ENCODE results near the gene PIP4K2A.
"Not testable (repeated sequence)": the region's sequence is repeated elsewhere in the genome, so short reads cannot be mapped to it uniquely, and the experiment has no call there.

PIP4K2A gene

DNA sequence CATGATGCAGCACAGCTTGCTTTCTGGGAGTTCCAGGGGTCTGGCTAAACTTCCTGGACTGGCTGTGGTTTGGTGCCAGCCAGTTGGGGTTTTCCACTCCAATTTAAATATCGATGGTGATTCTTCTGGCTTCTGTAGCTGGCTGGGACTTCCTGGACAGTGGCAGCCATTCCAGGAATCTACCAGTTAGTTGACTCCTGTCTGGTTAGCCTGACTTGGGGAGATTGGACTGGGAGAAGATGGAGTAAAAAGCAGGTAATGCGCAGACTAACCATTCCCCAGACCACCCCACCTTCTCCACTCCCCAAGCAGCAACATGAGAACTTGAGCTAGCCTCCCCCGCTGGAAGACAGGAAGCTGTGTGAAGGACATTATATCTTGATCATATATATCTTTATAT lies 6.3 kb upstream of the PIP4K2A start:
- TF ChIP-seq, protein P1, sequence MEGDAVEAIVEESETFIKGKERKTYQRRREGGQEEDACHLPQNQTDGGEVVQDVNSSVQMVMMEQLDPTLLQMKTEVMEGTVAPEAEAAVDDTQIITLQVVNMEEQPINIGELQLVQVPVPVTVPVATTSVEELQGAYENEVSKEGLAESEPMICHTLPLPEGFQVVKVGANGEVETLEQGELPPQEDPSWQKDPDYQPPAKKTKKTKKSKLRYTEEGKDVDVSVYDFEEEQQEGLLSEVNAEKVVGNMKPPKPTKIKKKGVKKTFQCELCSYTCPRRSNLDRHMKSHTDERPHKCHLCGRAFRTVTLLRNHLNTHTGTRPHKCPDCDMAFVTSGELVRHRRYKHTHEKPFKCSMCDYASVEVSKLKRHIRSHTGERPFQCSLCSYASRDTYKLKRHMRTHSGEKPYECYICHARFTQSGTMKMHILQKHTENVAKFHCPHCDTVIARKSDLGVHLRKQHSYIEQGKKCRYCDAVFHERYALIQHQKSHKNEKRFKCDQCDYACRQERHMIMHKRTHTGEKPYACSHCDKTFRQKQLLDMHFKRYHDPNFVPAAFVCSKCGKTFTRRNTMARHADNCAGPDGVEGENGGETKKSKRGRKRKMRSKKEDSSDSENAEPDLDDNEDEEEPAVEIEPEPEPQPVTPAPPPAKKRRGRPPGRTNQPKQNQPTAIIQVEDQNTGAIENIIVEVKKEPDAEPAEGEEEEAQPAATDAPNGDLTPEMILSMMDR (IDR thresholded peaks at IDR 0.05; ENCODE audit: low read depth, low read length, missing control alignments): no peak
- DNase-seq (ENCODE audit: low read depth): no peak
- no peak overlapping the region for H3K4me3 ChIP-seq (ENCODE audit: low read depth, low read length)

DNA sequence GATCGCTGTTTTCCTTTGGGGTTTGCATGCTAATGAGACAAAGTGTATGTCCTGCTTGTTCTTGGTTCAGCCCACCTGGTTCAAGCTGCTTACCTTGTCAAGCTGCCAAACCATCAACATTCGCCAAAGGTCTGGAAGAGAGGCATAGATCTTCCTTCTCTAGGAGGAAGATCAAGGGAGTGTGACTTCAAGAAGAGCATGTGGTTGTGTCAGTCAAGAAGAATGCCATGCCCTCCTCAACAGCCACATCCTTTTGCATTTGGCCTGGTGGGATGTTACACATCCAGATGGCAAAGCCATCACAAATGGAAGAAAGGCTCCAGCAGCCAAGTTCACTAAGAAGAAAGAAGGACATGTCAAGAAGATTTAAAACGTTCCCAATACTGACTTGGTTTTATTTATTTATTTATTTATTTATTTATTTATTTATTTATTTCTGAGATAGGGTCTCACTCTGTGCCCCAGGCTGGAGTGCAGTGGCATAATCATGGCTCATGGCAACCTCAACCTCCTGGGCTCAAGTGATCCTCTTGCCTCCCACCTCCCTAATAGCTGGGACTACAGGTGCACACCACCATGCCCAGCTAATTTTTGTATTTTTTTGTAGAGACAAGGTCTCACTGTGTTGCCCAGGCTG lies 5.1 kb upstream of the PIP4K2A start:
- TF ChIP-seq, protein P1 (IDR thresholded peaks at IDR 0.05; ENCODE audit: low read depth, low read length, missing control alignments): no peak
- no peak for DNase-seq (ENCODE audit: low read depth)
- no peak overlapping the region for H3K4me3 ChIP-seq (ENCODE audit: low read depth, low read length)

DNA sequence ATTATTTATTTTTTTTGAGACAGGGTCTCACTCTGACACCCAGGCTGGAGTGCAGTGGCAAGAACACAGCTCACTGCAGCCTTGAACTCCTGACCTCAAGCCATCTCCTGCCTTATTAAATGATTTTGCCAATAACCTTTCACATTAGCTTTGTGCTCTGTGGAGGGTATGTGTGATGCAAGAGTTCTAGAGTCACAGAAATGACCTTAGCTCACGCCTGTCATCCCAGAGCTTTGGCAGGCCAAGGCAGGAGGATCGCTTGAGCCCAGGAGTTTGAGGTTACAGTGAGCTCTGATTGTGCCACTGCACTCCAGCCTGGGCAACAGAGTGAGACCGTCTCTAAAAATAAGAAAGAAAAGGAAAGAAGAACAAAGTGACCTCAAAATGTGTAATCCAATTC lies 4.3 kb upstream of the PIP4K2A start:
- not testable (repeated sequence) for DNase-seq (ENCODE audit: low read depth); H3K4me3 ChIP-seq (ENCODE audit: low read depth, low read length)

DNA sequence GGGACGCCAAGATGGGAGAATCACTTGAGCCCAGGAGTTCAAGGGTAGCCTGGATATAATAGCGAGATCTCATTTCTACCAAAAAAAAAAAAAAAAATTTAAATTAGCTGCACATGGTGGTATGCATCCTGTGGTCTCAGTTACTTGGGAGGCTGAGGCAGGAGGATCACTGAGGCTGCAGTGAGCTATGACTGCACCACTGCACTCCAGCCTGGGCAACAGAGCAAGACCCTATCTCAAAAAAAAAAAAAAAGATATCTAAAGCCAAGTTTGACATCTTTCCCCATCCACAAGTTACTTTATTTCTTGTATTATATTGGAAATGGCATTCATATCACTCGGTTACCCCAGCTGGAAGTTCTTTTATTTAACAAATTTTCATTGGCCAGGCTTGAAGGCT lies 3.4 kb upstream of the PIP4K2A start:
- TF ChIP-seq, protein P1 (IDR thresholded peaks at IDR 0.05; ENCODE audit: low read depth, low read length, missing control alignments): no peak
- DNase-seq (ENCODE audit: low read depth): no peak
- H3K4me3 ChIP-seq (ENCODE audit: low read depth, low read length): no peak overlapping the region

DNA sequence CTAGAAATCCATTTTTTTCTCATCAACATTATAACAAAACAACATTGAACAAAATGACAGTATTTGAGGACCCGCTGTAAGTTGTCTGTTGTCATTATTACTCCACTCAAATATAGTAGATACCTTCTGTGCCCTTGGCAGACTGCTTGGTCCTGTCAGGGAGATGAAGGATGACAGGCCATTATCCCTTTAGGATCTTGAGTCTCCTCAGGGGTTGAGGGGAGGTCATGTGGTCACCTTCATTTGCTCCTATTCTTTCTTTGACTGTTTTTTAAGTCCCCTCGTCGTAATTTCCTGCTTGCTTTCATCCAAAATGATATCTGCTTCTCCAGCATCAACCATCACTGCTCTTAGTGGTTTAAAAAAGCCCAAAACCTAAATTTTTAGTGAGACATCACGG lies 2.6 kb upstream of the PIP4K2A start:
- DNase-seq (ENCODE audit: low read depth): no peak
- no peak overlapping the region for H3K4me3 ChIP-seq (ENCODE audit: low read depth, low read length)
- TF ChIP-seq, protein P1 (IDR thresholded peaks at IDR 0.05; ENCODE audit: low read depth, low read length, missing control alignments): no peak

DNA sequence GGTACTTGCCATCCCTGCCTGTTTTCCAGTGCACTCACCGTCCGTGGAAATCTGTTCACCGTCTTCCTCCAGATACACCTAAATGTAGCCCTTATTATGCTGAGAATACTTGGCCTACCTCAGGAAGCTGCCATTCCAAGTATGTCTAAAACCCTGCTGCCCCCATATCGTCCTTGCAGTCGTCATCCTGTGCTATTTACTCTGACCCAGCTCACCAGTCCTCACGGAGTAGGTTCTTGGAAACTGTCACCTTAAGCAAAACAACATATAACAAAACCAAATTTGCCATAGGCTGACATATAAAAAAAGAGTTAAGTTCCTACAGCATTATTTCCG lies 880 bp upstream of the PIP4K2A start:
- peak overlapping the region; percentile 98 for H3K4me3 ChIP-seq (ENCODE audit: low read depth, low read length)
- DNase-seq (ENCODE audit: low read depth): no peak
- TF ChIP-seq, protein P1 (IDR thresholded peaks at IDR 0.05; ENCODE audit: low read depth, low read length, missing control alignments): no peak

DNA sequence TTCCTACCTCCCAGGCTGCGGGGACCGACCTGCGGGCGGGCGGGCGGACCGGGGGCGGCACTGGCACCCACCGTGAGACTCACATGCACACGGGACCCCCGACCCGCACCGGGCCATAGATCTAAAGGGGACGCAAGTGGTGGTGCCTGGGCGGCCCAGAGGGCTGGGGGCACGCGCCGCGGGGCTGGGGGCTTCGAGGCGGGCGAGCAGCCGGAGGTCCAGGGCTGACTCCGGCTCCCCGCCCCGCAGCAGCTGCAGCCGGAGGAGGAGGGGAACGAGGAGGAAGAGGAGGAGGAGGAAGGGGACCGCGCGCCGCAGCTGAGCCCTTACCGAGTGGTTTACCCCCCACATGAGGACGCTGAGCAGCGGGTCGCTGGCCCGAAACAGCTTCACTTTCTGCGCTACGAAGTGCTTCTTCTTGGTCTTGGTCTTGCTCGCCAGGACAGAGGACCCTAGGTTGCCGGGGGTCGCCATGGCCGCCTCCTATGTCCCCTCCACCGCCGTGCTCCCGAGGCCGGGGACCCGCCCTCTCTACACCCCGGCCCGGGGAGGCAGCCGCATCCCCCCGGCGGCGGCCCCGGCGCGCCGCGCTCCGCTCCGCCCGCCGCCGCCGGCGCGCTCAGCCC lies 412 bp downstream of the PIP4K2A start:
- no peak for DNase-seq (ENCODE audit: low read depth)
- TF ChIP-seq, protein P1 (IDR thresholded peaks at IDR 0.05; ENCODE audit: low read depth, low read length, missing control alignments): no peak
- H3K4me3 ChIP-seq (ENCODE audit: low read depth, low read length): peak overlapping the region; percentile 98

Data from GM12864 (cell line).